ENCODE measurements around the gene NARF.
"Not testable (repeated sequence)": the region's sequence is repeated elsewhere in the genome, so short reads cannot be mapped to it uniquely, and the experiment has no call there.

GRCh38 chr17:82506402-82506801 is 47.9 kb downstream of the NARF start:
- TF ChIP-seq CTCF (IDR thresholded peaks at IDR 0.05); MXI1 (IDR thresholded peaks at IDR 0.05; ENCODE audit: low read depth, low read length); RFX5 (IDR thresholded peaks at IDR 0.05; ENCODE audit: low read length); TCF12 (IDR thresholded peaks at IDR 0.05); SMC3 (IDR thresholded peaks at IDR 0.05; ENCODE audit: low read depth, low read length); EP300 (IDR thresholded peaks at IDR 0.05; ENCODE audit: borderline replicate concordance in 1 of 2, low read depth in 1 of 2, low read length in 1 of 2): not testable (repeated sequence)
